Measurements from ENCODE around the gene ACSS1.
"Not testable (repeated sequence)": the region's sequence is repeated elsewhere in the genome, so short reads cannot be mapped to it uniquely, and the experiment has no call there.

Gene ACSS1

DNA sequence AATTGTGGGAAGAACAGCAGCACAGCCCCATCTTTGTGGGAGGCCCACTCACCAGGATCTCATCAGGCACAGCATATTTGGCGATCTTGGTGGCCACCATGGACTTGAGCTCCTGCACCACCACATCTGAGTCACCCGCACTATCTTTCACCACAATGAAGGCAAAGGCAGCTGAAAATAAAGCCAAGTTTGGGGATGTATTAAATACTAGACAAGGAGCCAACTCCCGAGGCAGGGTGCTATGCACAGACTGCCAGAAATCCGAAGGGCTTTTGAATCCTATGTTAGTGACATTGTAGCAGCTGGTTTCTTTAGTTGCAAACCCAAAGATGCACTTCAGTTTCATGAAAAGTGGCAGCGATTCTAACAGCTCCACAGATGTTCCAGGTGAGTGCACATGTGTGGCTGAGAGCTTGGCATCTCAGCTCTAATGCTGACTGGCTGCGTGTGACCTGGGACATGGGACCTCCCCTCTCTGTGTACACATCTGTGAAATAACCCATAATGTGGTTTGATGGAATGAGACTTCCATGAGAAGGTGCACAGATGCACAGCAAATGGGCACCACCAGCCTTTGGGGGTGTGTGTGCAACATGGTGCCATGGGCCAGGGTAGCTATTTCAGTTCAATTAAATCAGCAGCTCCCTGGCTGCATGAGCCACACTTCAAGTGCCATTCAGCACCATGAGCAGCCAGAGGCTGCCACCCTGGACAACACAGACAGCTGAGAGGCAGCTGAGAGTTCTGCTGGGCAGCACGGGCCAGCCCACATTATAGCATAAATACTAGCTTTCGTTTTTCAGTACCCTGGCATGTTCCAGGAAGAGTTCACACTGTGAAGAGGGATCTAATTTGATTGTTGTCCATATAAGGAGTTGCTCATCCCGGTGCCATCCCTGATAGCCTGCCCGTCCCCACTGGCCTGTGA is 48.5 kb downstream of the ACSS1 start:
- no peak for DNase-seq

DNA sequence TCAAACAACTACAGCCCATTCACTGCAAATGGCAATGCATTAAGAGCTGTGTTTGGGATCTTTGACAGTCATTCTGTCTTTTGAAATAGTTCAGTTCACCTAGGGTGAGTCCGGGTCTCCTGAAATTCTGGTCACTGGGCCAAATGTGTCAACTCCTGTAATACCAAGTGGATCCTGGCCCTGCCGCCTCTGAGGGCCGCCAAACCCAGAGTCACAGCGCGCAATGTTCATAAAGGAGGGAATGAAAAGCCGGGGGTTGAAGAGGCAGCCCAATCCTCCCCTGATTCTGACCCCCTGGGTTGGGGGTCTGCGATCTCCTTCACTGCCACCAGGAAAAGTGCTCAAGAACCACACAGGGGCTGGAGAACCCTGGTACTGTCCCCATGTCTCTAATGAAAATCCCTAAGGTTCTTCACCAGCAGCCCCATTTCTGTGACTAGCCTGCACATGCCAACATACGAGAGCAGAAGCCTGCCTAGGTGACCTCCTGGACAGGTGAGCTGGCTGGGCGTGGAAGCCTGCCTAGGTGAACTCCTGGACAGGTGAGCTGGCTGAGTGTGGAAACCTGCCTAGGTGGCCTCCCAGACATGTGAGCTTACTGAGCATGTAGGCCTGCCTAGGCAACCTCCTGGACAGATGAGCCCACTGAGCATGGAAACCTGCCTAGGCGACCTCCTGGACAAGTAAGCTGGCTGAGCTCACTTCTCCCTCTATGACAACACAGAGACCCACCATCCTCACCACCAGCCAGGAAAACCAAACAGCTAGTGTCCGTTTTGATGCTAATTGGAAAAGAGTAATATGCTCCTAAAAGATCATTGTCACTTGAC is 49.3 kb downstream of the ACSS1 start:
- DNase-seq = no peak

GRCh38 chr20:25007491-25008305 is 50.2 kb downstream of the ACSS1 start:
- DNase-seq = no peak

- DNase-seq = no peak
Observed at GRCh38 chr20:25006431-25007167, 51.3 kb downstream of the ACSS1 start.

- DNase-seq = no peak
Observed at GRCh38 chr20:25005661-25006060, 52.3 kb downstream of the ACSS1 start.

DNA sequence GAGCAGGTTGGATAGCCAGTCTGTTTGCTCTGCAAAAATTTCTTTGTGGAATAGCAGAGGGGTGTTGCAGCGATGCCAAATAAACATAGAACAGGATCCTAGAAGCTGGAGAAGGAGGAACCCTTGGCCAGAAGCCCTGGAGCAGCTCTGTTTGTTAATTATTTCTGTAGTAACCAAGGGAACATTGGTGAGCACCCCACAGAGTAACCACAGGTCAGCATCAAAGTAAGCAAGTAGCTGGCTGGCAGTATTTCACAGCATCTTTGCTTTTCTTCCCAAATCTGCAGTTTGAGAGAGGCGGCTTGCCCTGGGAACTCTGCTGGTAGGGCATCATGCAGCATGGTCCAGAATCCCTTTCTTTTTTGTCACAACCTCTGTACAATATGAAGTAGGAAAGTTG is 52.7 kb downstream of the ACSS1 start:
- no peak for DNase-seq

- DNase-seq = no peak
Observed at GRCh38 chr20:25003002-25003401, 54.9 kb downstream of the ACSS1 start.

GRCh38 chr20:25001323-25001722 is 56.6 kb downstream of the ACSS1 start:
- DNase-seq = not testable (repeated sequence)

- DNase-seq = peak; percentile 97
Observed at GRCh38 chr20:25000268-25000801, 57.6 kb downstream of the ACSS1 start.

DNA sequence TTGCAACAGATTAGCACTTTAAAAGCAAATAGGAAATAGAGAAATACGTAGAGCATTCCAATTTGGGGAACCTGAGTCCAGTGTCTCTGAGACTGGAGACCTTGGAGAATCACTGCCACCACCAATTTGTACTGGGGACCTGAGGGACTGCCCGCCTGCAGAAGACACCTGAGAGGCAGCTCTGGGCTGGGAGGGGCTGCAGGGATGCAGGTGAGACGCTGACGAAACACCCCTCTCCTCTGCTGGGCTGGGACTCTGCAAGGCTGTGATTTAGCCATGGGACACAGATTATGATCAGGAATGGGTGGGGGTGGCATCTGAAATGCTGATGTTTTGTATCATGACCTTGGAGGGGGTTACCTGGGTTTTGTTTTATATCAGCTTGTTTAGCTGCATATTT is 58.4 kb downstream of the ACSS1 start:
- DNase-seq = no peak

- no peak for DNase-seq
Observed at GRCh38 chr20:24998631-24999445, 59.1 kb downstream of the ACSS1 start.

DNA sequence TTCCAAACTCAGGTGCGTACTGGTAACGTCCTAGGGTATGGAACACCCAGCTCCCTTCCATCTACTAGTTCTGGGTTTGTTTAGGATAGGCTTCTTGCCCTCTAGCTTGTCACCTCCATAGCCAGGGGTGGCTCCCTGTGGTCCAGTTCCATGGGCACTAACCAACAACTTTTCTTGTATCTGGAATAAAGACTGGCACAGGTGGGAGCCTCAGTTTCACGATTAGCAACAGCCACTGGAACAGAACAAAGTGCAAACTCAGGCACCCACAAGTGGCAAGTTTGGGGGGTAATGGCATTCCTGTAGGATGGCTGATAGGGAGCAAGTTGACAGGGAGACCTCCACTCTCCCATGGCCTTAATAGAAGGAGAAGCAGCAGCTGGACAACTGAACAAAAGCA is 59.8 kb downstream of the ACSS1 start:
- DNase-seq = no peak

- DNase-seq = no peak
Observed at GRCh38 chr20:24996449-24997377, 61.2 kb downstream of the ACSS1 start.

- peak; percentile 70 for DNase-seq
Observed at GRCh38 chr20:24995741-24996448, 62.0 kb downstream of the ACSS1 start.

GRCh38 chr20:24994470-24995368 is 63.2 kb downstream of the ACSS1 start:
- DNase-seq = peak; percentile 93

- no peak for DNase-seq
Observed at GRCh38 chr20:24994186-24994465, 63.8 kb downstream of the ACSS1 start.

GRCh38 chr20:24993337-24994185 is 64.4 kb downstream of the ACSS1 start:
- DNase-seq = peak; percentile 59
